Panc1 (cell line): ENCODE data around the gene RBBP7. TPM values are rescaled to one million over a fixed set of nuclear protein-coding genes. Genes with fewer than 3 reads are reported as not detected.

Experiments
- ATAC-seq: fragments of 200-7000 bp; cut with Tn5 transposase; 2 replicates; pipeline ENCODE4 v1.9.1; 2020; ENCODE audit warnings: mild to moderate bottlenecking, moderate library complexity
- BruUV-seq: library from RNA; stranded (reverse); fragments of 400-500 nt; replicated peaks from 2 replicates; lab custom pipeline; 2021; lab: Mats Ljungman, UMichigan
- CTCF ChIA-PET: fragments of 300-600 bp; sonication (Branson Sonifier 250); formaldehyde crosslinking; loops from one replicate; lab custom pipeline; 2022; ENCODE audit warnings: antibody characterized with exemption; lab: Charles Lee
- POLR2A ChIA-PET: fragments of 300-600 bp; sonication (Branson Sonifier 250); formaldehyde crosslinking; loops from one replicate; lab custom pipeline; 2022; ENCODE audit warnings: antibody characterized with exemption; lab: Charles Lee
- DNase-seq: peaks from one replicate; pipeline ENCODE4 v3.0.0-alpha.2; 2010; ENCODE audit warnings: low read depth, low spot score
- H3K27ac ChIP-seq: 2 replicates; pipeline ENCODE4 v1.5.1; 2011; ENCODE audit warnings: mild to moderate bottlenecking, low read length, inconsistent platforms
- H3K27me3 ChIP-seq: fragments of 200-500 bp; sonication (Bioruptor generic); 2 replicates; pipeline ENCODE4 v1.6.0; 2014; ENCODE audit warnings: low read length, inconsistent platforms; ENCODE audit not compliant: control insufficient read depth, insufficient read depth
- H3K36me3 ChIP-seq: fragments of 200-500 bp; sonication (Bioruptor generic); 2 replicates; pipeline ENCODE4 v1.5.1; 2014; ENCODE audit warnings: inconsistent platforms, mild to moderate bottlenecking, low read length, moderate library complexity; ENCODE audit not compliant: control insufficient read depth, insufficient read depth
- H3K4me1 ChIP-seq: 2 replicates; pipeline ENCODE4 v1.5.1; 2011; ENCODE audit warnings: inconsistent platforms, mild to moderate bottlenecking, low read length, moderate library complexity; ENCODE audit not compliant: control insufficient read depth, insufficient read depth
- H3K4me3 ChIP-seq, 2 experiments: 2 replicates each; pipeline ENCODE4 v1.5.1; 2011 to 2012; ENCODE audit warnings: low read depth in 2 of 2, low read length in 2 of 2, mild to moderate bottlenecking in 2 of 2, inconsistent platforms in 1 of 2, moderate library complexity in 1 of 2
- H3K9me3 ChIP-seq: fragments of 200-500 bp; sonication (Bioruptor generic); 2 replicates; pipeline ENCODE4 v1.5.1; 2014; ENCODE audit warnings: low read depth, mild to moderate bottlenecking, inconsistent platforms, low read length, moderate library complexity; ENCODE audit not compliant: control insufficient read depth, insufficient read depth
- POLR2AphosphoS5 ChIP-seq: IDR thresholded peaks from 2 replicates; pipeline ENCODE4 v1.6.1; 2012; ENCODE audit warnings: mild to moderate bottlenecking, low read depth, low read length, moderate library complexity
- SIN3A ChIP-seq: IDR thresholded peaks from 2 replicates; pipeline ENCODE4 v1.6.1; 2012; ENCODE audit warnings: low read depth, mild to moderate bottlenecking, low read length, moderate library complexity, borderline replicate concordance; ENCODE audit not compliant: insufficient read depth
- TCF7L2 ChIP-seq: IDR thresholded peaks from 2 replicates; pipeline ENCODE4 v1.6.1; 2011; ENCODE audit warnings: mild to moderate bottlenecking, low read depth, low read length, inconsistent platforms
- in situ Hi-C: cut with HindIII; loops from 2 replicates; pipeline ENCODE4 v1.10.0; 2016; ENCODE audit warnings: low sequenced_read_pairs, low pct_unique_long_range_greater_than_20kb
- intact Hi-C: fragments of 100-400 bp; cut with micrococcal nuclease; formaldehyde crosslinking; loops from one replicate; pipeline ENCODE4 v1.10.0; 2022; ENCODE audit not compliant: unreplicated experiment
- total RNA-seq: library from RNA; stranded (reverse); gene quantifications from one replicate; pipeline ENCODE4 v1.2.1, GENCODE V29; 2021; ENCODE audit not compliant: unreplicated experiment
- TF ChIP-seq, protein P1 (sequence below), 2 experiments: IDR thresholded peaks; 2 replicates each; pipeline ENCODE4 v1.6.1; 2011 to 2012; ENCODE audit warnings: low read depth in 2 of 2, control low read depth in 1 of 2, low read length in 1 of 2, mild to moderate bottlenecking in 1 of 2, moderate library complexity in 1 of 2; ENCODE audit not compliant: insufficient read depth in 1 of 2
- TF ChIP-seq, protein P2 (sequence below): fragments of 450-650 bp; IDR thresholded peaks from 2 replicates; pipeline ENCODE4 v1.5.1; 2017; ENCODE audit warnings: mild to moderate bottlenecking

The RBBP7 gene
- total RNA-seq, 1 experiment from 2014 or later, result 95.8 TPM

DNA sequence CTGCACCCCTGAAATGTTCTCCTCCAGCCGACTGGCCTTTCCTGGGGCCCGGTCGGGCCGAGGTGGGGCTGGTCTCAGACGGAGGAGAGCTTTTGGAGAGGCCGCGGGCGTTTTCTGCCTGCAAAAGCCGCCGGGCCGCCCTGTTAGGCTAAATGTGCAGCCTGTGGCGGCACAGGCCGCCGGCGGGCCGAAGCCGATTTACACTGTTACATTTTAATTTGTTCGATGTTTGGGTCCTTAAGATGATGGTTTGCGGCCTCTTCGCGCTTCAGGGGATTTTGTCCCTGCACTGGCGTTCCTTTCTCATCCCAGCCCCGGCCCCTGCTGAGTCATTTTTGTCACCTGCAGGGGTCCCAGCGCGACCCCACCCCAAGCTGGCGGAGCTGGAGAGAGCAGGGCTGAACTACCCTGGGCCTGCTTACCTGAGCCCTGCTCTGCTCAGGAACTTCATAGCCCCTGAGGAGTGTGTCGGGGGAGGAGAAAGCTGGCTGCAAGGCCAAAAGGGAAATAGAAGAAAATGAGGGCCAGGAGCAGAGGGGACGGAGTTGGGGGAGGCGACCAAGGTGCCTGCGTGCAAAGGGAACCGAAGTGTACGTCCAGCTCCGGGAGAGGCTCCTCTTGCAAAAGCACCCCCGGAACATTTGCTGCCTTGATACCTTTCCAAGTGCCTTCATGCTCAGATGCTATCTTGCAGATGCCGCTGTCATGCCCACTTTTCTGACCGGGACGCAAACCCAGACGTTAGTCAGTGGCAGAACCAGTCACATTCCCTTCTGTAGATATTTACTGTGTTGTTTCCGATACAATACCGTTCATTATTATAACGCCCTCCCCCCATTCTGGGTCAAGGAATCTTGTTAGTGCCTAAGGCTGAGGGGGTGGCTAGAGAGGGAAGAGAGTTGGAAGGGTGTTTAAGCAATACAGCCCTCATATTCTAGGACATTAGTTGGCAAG lies 977 bp upstream of the RBBP7 start:
- POLR2A ChIA-PET, result no interaction called here
- Histone ChIP-seq H3K9me3 (no peaks in the 10 kb centered on the region), H3K4me1 (no peaks in the 10 kb centered on the region; the same call in 1 of the 2 replicates), H3K27ac (peak overlapping the region; percentile 59), H3K27me3 (no peaks in the 10 kb centered on the region), H3K4me3 (peak overlapping the region; percentile 47 to 60), H3K36me3 (no peaks in the 10 kb centered on the region; the same call in 1 of the 2 replicates)
- no peak for DNase-seq
- BruUV-seq, result no TSS peak
- intact Hi-C loops (no loop called here), in situ Hi-C loops (no loop called here)
- CTCF ChIA-PET, result no interaction called here
- ATAC-seq, result peak; percentile 29
- TF ChIP-seq SIN3A (no peak), TCF7L2 (no peak), POLR2AphosphoS5 (no peak)
- TF ChIP-seq, protein P1, sequence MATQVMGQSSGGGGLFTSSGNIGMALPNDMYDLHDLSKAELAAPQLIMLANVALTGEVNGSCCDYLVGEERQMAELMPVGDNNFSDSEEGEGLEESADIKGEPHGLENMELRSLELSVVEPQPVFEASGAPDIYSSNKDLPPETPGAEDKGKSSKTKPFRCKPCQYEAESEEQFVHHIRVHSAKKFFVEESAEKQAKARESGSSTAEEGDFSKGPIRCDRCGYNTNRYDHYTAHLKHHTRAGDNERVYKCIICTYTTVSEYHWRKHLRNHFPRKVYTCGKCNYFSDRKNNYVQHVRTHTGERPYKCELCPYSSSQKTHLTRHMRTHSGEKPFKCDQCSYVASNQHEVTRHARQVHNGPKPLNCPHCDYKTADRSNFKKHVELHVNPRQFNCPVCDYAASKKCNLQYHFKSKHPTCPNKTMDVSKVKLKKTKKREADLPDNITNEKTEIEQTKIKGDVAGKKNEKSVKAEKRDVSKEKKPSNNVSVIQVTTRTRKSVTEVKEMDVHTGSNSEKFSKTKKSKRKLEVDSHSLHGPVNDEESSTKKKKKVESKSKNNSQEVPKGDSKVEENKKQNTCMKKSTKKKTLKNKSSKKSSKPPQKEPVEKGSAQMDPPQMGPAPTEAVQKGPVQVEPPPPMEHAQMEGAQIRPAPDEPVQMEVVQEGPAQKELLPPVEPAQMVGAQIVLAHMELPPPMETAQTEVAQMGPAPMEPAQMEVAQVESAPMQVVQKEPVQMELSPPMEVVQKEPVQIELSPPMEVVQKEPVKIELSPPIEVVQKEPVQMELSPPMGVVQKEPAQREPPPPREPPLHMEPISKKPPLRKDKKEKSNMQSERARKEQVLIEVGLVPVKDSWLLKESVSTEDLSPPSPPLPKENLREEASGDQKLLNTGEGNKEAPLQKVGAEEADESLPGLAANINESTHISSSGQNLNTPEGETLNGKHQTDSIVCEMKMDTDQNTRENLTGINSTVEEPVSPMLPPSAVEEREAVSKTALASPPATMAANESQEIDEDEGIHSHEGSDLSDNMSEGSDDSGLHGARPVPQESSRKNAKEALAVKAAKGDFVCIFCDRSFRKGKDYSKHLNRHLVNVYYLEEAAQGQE (IDR thresholded peaks at IDR 0.05; ENCODE audit: insufficient read depth in 1 of 2, low read depth in 2 of 2, low read length in 1 of 2), result no peak
- TF ChIP-seq, protein P2, sequence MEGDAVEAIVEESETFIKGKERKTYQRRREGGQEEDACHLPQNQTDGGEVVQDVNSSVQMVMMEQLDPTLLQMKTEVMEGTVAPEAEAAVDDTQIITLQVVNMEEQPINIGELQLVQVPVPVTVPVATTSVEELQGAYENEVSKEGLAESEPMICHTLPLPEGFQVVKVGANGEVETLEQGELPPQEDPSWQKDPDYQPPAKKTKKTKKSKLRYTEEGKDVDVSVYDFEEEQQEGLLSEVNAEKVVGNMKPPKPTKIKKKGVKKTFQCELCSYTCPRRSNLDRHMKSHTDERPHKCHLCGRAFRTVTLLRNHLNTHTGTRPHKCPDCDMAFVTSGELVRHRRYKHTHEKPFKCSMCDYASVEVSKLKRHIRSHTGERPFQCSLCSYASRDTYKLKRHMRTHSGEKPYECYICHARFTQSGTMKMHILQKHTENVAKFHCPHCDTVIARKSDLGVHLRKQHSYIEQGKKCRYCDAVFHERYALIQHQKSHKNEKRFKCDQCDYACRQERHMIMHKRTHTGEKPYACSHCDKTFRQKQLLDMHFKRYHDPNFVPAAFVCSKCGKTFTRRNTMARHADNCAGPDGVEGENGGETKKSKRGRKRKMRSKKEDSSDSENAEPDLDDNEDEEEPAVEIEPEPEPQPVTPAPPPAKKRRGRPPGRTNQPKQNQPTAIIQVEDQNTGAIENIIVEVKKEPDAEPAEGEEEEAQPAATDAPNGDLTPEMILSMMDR, result no peak

DNA sequence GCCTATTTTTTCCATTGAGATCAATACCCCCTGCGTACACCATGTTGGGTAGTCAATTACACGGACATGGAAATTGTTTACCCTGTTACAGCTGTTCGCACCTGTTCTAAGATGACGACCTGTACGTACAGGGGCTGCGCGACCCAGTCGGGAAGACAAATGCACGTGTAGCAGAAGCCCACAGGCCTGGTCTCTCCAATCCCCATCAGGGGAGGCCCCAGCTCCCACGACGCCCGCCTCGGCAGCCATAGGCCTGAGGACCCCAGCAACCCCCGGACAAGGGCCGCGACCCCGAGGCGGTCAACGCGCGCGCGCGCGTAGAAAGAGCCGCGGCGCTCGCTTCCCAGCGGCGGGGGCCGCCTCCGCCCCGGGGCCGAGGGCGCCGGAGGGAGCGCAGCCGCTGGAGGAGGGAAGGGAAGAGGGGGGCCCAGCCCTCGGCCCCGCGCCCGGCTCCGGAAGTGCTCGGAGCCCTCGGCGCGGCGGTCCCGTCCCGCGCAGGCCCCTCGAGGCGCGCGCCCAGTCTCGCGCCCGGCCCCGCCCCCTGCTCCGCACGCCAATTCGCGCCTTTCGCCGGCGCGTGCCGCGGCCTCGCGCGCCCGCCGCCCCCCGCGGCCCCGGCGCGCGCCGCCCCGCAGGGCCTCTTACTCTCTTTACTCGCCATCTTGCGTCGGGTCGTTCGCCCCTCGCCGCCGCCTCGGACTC lies 618 bp downstream of the RBBP7 start:
- in situ Hi-C loops, result no loop called here
- DNase-seq, result no peak
- no peaks in the 10 kb centered on the region for H3K9me3 ChIP-seq
- peak overlapping the region; percentile 63 to 70 for H3K4me3 ChIP-seq
- intact Hi-C loops, result no loop called here
- TF ChIP-seq, protein P1 (IDR thresholded peaks at IDR 0.05; ENCODE audit: insufficient read depth in 1 of 2, low read depth in 2 of 2, low read length in 1 of 2), result no peak
- TF ChIP-seq TCF7L2 (no peak), POLR2AphosphoS5 (no peak), SIN3A (no peak)
- TF ChIP-seq, protein P2, result no peak
- ChIA-PET POLR2A (no interaction called here), CTCF (no interaction called here)
- H3K27me3 ChIP-seq, result no peaks in the 10 kb centered on the region
- no peaks in the 10 kb centered on the region; the same call in 1 of the 2 replicates for H3K36me3 ChIP-seq
- H3K27ac ChIP-seq, result peak overlapping the region; percentile 66
- peak; percentile 81 for ATAC-seq
- BruUV-seq, result no TSS peak
- no peaks in the 10 kb centered on the region; the same call in 1 of the 2 replicates for H3K4me1 ChIP-seq
